Measurements from ENCODE around the gene AFDN. TPM values are rescaled to one million over a fixed set of nuclear protein-coding genes. Genes with fewer than 3 reads are reported as not detected.

Gene AFDN
- total and polyA plus RNA-seq, 2 of the 8 experiments (the other 6 are each of a cell fraction or from before 2014, with no cell fraction given), result 53.4 to 192 TPM

- Histone ChIP-seq H2BK5ac (ENCODE audit: low read depth, low read length) (no peak overlapping the region), H3K18ac (ENCODE audit: extremely low read depth, low read length) (no peak overlapping the region), H2AFZ (ENCODE audit: low read length) (no peak overlapping the region), H2AK5ac (ENCODE audit: low read depth, low read length) (no peak overlapping the region), H2BK20ac (ENCODE audit: low read length) (no peak overlapping the region), H3K9me3 (ENCODE audit: insufficient read depth in 2 of 2, low read depth in 1 of 2, low read length in 1 of 2) (peaks cover 0 to 6% of the 10 kb centered on the region in 2 experiments; a peak in 1 of 4 replicates), H3K23me2 (ENCODE audit: low read depth, low read length) (no peaks in the 10 kb centered on the region), H3K79me2 (ENCODE audit: control insufficient read depth in 1 of 2, insufficient read depth in 2 of 2, low read length in 2 of 2) (no peaks in the 10 kb centered on the region), H4K8ac (ENCODE audit: extremely low read depth, insufficient read depth, low read length) (no peak overlapping the region), H3K23ac (ENCODE audit: insufficient read length) (no peak overlapping the region), H3K27ac (ENCODE audit: low read depth, low read length) (no peak overlapping the region), H3K27me3 (replicated peaks in 1 of 4; ENCODE audit: control insufficient read depth in 3 of 4, extremely low read depth in 1 of 4, insufficient read depth in 3 of 4, low read length in 3 of 4) (no peaks in the 10 kb centered on the region), H3K14ac (ENCODE audit: insufficient read length) (no peak overlapping the region), H3K4me3 (ENCODE audit: extremely low read depth in 1 of 4, insufficient read depth in 2 of 4, low read depth in 3 of 4, low read length in 4 of 4) (no peak overlapping the region), H4K20me1 (replicated peaks in 1 of 2; ENCODE audit: control insufficient read depth in 1 of 2, insufficient read depth in 2 of 2, low read length in 2 of 2) (peaks cover 0 to 1% of the 10 kb centered on the region in 2 experiments), H2BK120ac (replicated peaks; ENCODE audit: low read depth, low read length) (no peak overlapping the region), H3K36me3 (ENCODE audit: control insufficient read depth in 2 of 4, insufficient read depth in 4 of 4, low read length in 3 of 4) (no peaks in the 10 kb centered on the region), H4K5ac (ENCODE audit: insufficient read length, low read depth, low read length) (no peak overlapping the region), H3K4me2 (ENCODE audit: insufficient read depth in 1 of 2, low read depth in 2 of 2, low read length in 2 of 2) (no peak overlapping the region), H4K91ac (replicated peaks; ENCODE audit: insufficient read length, low read length) (no peak overlapping the region), H3K79me1 (ENCODE audit: low read depth, low read length) (no peaks in the 10 kb centered on the region), H3K9ac (replicated peaks in 1 of 4; ENCODE audit: extremely low read depth in 1 of 4, low read depth in 3 of 4, low read length in 3 of 4) (no peak overlapping the region), H2BK15ac (ENCODE audit: low read length) (no peak overlapping the region), H3K56ac (replicated peaks; ENCODE audit: insufficient read length, low read depth, low read length) (no peak overlapping the region), H3K4ac (replicated peaks; ENCODE audit: insufficient read length, low read depth, low read length) (no peak overlapping the region), H3K4me1 (replicated peaks in 1 of 4; ENCODE audit: control insufficient read depth in 3 of 4, insufficient read depth in 4 of 4, low read length in 3 of 4) (peaks cover 0 to 1% (median under 1%) of the 10 kb centered on the region in 4 experiments; a peak in 2 of 7 replicates), H2BK12ac (ENCODE audit: low read depth, low read length) (no peak overlapping the region)
- WGBS, 2 experiments (ENCODE audit: extremely low coverage in 1 of 2, insufficient coverage in 1 of 2, insufficient read length in 1 of 2, insufficient replicate concordance in 2 of 2, low coverage in 1 of 2, low lambda C conversion rate in 2 of 2, missing lambda C conversion rate in 1 of 2), result 88% methylated on average over 7 of the region's 7 CpGs; no CpG with 5 or more reads in 1 of the 2 experiments
- no peak for FAIRE-seq
- POLR2A ChIA-PET (ENCODE audit: partially characterized antibody), result no interaction called here
- CTCF ChIA-PET (ENCODE audit: partially characterized antibody), result interaction anchor here (0.9 to 1.9 kb wide), 2 partner anchors 81 to 82 kb away, joined by 3 to 7 read pairs; no protein-coding TSS in a partner anchor
- DNase-seq (ENCODE audit: low read depth in 1 of 2, low spot score in 2 of 2), result no peak
- TF ChIP-seq KDM1A (IDR thresholded peaks at IDR 0.05; ENCODE audit: borderline replicate concordance, low read length) (no peak), SP2 (IDR thresholded peaks at IDR 0.05; ENCODE audit: low read length) (no peak), BACH1 (IDR thresholded peaks at IDR 0.05; ENCODE audit: low read length) (no peak), CBX5 (IDR thresholded peaks at IDR 0.05; ENCODE audit: low read depth, low read length) (no peak), KDM5A (IDR thresholded peaks at IDR 0.05; ENCODE audit: low read length) (no peak), SUZ12 (IDR thresholded peaks at IDR 0.05; ENCODE audit: low read length) (no peak), BCL11A (IDR thresholded peaks at IDR 0.05; ENCODE audit: low read depth in 2 of 2, low read length in 2 of 2) (no peak), TAF1 (IDR thresholded peaks at IDR 0.05; ENCODE audit: low read depth, low read length) (no peak), SIX5 (IDR thresholded peaks at IDR 0.05; ENCODE audit: low read depth, low read length) (no peak), RAD21 (IDR thresholded peaks at IDR 0.05 in 1 of 2, conservative IDR thresholded peaks at IDR 0.05 in 1 of 2; ENCODE audit: low read depth in 2 of 2, low read length in 2 of 2) (no peak), POLR2A (IDR thresholded peaks at IDR 0.05; ENCODE audit: control extremely low read depth in 1 of 2, low read depth in 2 of 2, low read length in 2 of 2) (no peak), EZH2 (IDR thresholded peaks at IDR 0.05; ENCODE audit: low read depth, low read length, severe bottlenecking) (no peak), RFX5 (IDR thresholded peaks at IDR 0.05; ENCODE audit: borderline replicate concordance, low read depth, low read length) (no peak), GABPA (IDR thresholded peaks at IDR 0.05; ENCODE audit: borderline replicate concordance, insufficient read depth, low read length) (no peak)
Observed at GRCh38 chr6:167978607-167979006, 151.9 kb downstream of the AFDN start.

Measured in H1 (cell line).